Sciatic nerve (tissue), 2 donors: Measurements from ENCODE around the gene CHST13. TPM values are rescaled to one million over a fixed set of nuclear protein-coding genes. Genes with fewer than 3 reads are reported as not detected.

ENCODE experiments used
- ATAC-seq: fragments of 200-7000 bp; cut with Tn5 transposase; one replicate; pipeline ENCODE4 v1.9.1; 2020; ENCODE audit warnings: mild to moderate bottlenecking, moderate library complexity
- DNase-seq: peaks from one replicate; pipeline ENCODE4 v3.0.0-alpha.2; 2020; ENCODE audit warnings: low spot score
- intact Hi-C: fragments of 100-400 bp; cut with DNase I; formaldehyde crosslinking; loops from one replicate; pipeline ENCODE4 v1.14.2; 2022
- total RNA-seq: library from RNA; stranded (reverse); fragmentation: NEBNext Ultra II Directional; extraction: Animal tissue kit (Norgen Biotek cat#: 25700); gene quantifications from one replicate; pipeline ENCODE4 v1.2.1, GENCODE V29; 2021
- donor health status: DM: no; HTN: no; CAD: no.
- donor health status: DM: no; HTN: no; CAD: no.

The CHST13 gene
- 0.89 TPM for total RNA-seq

- ATAC-seq = peak; percentile 54
- no peak for DNase-seq
- intact Hi-C loops = loop anchor here (5.0 kb wide), 1 partner anchor 933 kb away; no protein-coding TSS in a partner anchor
Observed at GRCh38 chr3:126523745-126524428, at the start of gene CHST13. TSS of gene CHST13 (plus strand) at chr3:126524155. CDS start at chr3:126524333, 178 bp downstream.

- DNase-seq (peak; percentile 67), ATAC-seq (no peak)
- intact Hi-C loops = loop anchor here (1.0 kb wide), 1 partner anchor 41 kb away; no protein-coding TSS in a partner anchor
Observed at GRCh38 chr3:126474498-126475412, 49.2 kb upstream of the CHST13 start.

GRCh38 chr3:126475413-126476114 lies 48.4 kb upstream of the CHST13 start, which contains the start of gene ZXDC:
TSS of gene ZXDC (minus strand) at chr3:126475891. CDS start at chr3:126475865, 26 bp downstream.
- DNase-seq (peak; percentile 96), ATAC-seq (peak; percentile 91)
- intact Hi-C loops = no loop called here

- DNase-seq = peak; percentile 82
- peak; percentile 79 for ATAC-seq
Observed at GRCh38 chr3:126476166-126477060, 47.5 kb upstream of the CHST13 start.

GRCh38 chr3:126477061-126477380 lies 46.9 kb upstream of the CHST13 start:
- intact Hi-C loops = no loop called here
- ATAC-seq (peak; percentile 1), DNase-seq (peak; percentile 10)

More at GRCh38 chr3:126476166-126477060, 47.5 kb upstream of the CHST13 start:
- intact Hi-C loops = no loop called here

- ATAC-seq = no peak
- intact Hi-C loops = no loop called here
Observed at GRCh38 chr3:126478581-126479310, 45.2 kb upstream of the CHST13 start.

GRCh38 chr3:126479642-126480041 lies 44.3 kb upstream of the CHST13 start:
- DNase-seq = no peak
- ATAC-seq = no peak
- intact Hi-C loops = no loop called here

More at GRCh38 chr3:126478581-126479310, 45.2 kb upstream of the CHST13 start:
- no peak for DNase-seq

GRCh38 chr3:126480206-126480605 lies 43.7 kb upstream of the CHST13 start:
- DNase-seq (no peak), ATAC-seq (no peak)
- intact Hi-C loops = no loop called here

GRCh38 chr3:126480861-126481260 lies 43.1 kb upstream of the CHST13 start:
- ATAC-seq (no peak), DNase-seq (no peak)
- intact Hi-C loops = no loop called here

- ATAC-seq (no peak), DNase-seq (peak; percentile 72)
- intact Hi-C loops = no loop called here
Observed at GRCh38 chr3:126481808-126482502, 42.0 kb upstream of the CHST13 start.

- no peak for ATAC-seq
- DNase-seq = no peak
- intact Hi-C loops = no loop called here
Observed at GRCh38 chr3:126482503-126483255, 41.3 kb upstream of the CHST13 start.

- ATAC-seq (no peak), DNase-seq (no peak)
- intact Hi-C loops = no loop called here
Observed at GRCh38 chr3:126483321-126483761, 40.6 kb upstream of the CHST13 start.

GRCh38 chr3:126484148-126484547 lies 39.8 kb upstream of the CHST13 start:
- no peak for DNase-seq
- ATAC-seq = no peak
- intact Hi-C loops = no loop called here

- DNase-seq = no peak
- intact Hi-C loops = no loop called here
- ATAC-seq = no peak
Observed at GRCh38 chr3:126484662-126485061, 39.3 kb upstream of the CHST13 start.

GRCh38 chr3:126485176-126485897 lies 38.6 kb upstream of the CHST13 start:
- ATAC-seq = no peak
- intact Hi-C loops = no loop called here
- no peak for DNase-seq

- intact Hi-C loops = no loop called here
- DNase-seq (no peak), ATAC-seq (no peak)
Observed at GRCh38 chr3:126485956-126486355, 38.0 kb upstream of the CHST13 start.
